Liver (tissue), 9 donors: ENCODE results near the gene NBPF11. TPM values are rescaled to one million over a fixed set of nuclear protein-coding genes. Genes with fewer than 3 reads are reported as not detected.
"Not testable (repeated sequence)": the region's sequence is repeated elsewhere in the genome, so short reads cannot be mapped to it uniquely, and the experiment has no call there.

ENCODE experiments used
- DNase-seq: peaks from one replicate; pipeline ENCODE4 v3.0.0-alpha.2; 2017; ENCODE audit warnings: low spot score
- H3K27ac ChIP-seq, 2 donors: one replicate each; pipeline ENCODE4 v1.7.0; 2013; ENCODE audit warnings: inconsistent platforms in 2 of 2, low read length in 2 of 2, control low read depth in 1 of 2, low read depth in 1 of 2, mild to moderate bottlenecking in 1 of 2
- H3K27me3 ChIP-seq, 4 donors: one replicate each; pipeline versions ENCODE4 v1.6.1 to v1.7.0; 2013; ENCODE audit warnings: low read length in 3 of 4, inconsistent platforms in 1 of 4, mild to moderate bottlenecking in 1 of 4, moderate library complexity in 1 of 4; ENCODE audit not compliant: control insufficient read depth in 4 of 4, insufficient read depth in 4 of 4
- H3K36me3 ChIP-seq, 4 donors: one replicate each; pipeline versions ENCODE4 v1.6.1 to v1.7.0; 2013; ENCODE audit warnings: low read length in 3 of 4, mild to moderate bottlenecking in 3 of 4, low read depth in 1 of 4, moderate library complexity in 1 of 4; ENCODE audit not compliant: control insufficient read depth in 4 of 4, insufficient read depth in 3 of 4
- H3K4me1 ChIP-seq, 4 donors: one replicate each; pipeline versions ENCODE4 v1.6.1 to v1.7.0; 2013; ENCODE audit warnings: low read length in 3 of 4, mild to moderate bottlenecking in 3 of 4, moderate library complexity in 1 of 4; ENCODE audit not compliant: control insufficient read depth in 4 of 4, insufficient read depth in 4 of 4
- H3K4me3 ChIP-seq, 3 donors: one replicate each; pipeline versions ENCODE4 v1.6.1 to v1.7.0; 2013; ENCODE audit warnings: low read length in 3 of 3, control low read depth in 1 of 3, low read depth in 1 of 3, mild to moderate bottlenecking in 1 of 3
- H3K9ac ChIP-seq, 2 donors: one replicate each; pipeline ENCODE4 v1.7.0; 2013; ENCODE audit warnings: low read length in 2 of 2, mild to moderate bottlenecking in 2 of 2, moderate library complexity in 2 of 2, control low read depth in 1 of 2, low read depth in 1 of 2
- H3K9me3 ChIP-seq, 4 donors: one replicate each; pipeline versions ENCODE4 v1.6.1 to v1.7.0; 2013; ENCODE audit warnings: low read length in 3 of 4; ENCODE audit not compliant: control insufficient read depth in 4 of 4
- WGBS: extraction: QIAGEN DNeasy Blood & Tissue Kit; methylation state at CpG from one replicate; pipeline ENCODE4 v1.1.7; 2013; 5-methylcytosine and 5-hydroxymethylcytosine counted together
- polyA plus RNA-seq, 2 donors: library from polyadenylated mRNA; stranded (reverse) in 1 of 2; unstranded in 1 of 2; fragments of 200-250 nt in 1 of 2; fragments of >200 nt in 1 of 2; fragmentation: Nextera tagmentation in 1 of 2; extraction: Ambion mirVana in 1 of 2; gene quantifications; one replicate each; pipeline versions ENCODE4 v1.2.1 to v1.2.3, GENCODE V29; 2013 to 2015
- total RNA-seq, 2 donors: library from RNA; depleted of rRNA; stranded (reverse); fragments of >200 nt; gene quantifications; one replicate each; pipeline ENCODE4 v1.2.3, GENCODE V29; 2014
- donor health status: healthy.
- donor health status: healthy.
- donor health status: healthy.
- donor health status: healthy.
- donor health status: healthy.

The NBPF11 gene
- total and polyA plus RNA-seq, 4 donors: 2.4 to 12.3 (median 5.7) TPM

DNA sequence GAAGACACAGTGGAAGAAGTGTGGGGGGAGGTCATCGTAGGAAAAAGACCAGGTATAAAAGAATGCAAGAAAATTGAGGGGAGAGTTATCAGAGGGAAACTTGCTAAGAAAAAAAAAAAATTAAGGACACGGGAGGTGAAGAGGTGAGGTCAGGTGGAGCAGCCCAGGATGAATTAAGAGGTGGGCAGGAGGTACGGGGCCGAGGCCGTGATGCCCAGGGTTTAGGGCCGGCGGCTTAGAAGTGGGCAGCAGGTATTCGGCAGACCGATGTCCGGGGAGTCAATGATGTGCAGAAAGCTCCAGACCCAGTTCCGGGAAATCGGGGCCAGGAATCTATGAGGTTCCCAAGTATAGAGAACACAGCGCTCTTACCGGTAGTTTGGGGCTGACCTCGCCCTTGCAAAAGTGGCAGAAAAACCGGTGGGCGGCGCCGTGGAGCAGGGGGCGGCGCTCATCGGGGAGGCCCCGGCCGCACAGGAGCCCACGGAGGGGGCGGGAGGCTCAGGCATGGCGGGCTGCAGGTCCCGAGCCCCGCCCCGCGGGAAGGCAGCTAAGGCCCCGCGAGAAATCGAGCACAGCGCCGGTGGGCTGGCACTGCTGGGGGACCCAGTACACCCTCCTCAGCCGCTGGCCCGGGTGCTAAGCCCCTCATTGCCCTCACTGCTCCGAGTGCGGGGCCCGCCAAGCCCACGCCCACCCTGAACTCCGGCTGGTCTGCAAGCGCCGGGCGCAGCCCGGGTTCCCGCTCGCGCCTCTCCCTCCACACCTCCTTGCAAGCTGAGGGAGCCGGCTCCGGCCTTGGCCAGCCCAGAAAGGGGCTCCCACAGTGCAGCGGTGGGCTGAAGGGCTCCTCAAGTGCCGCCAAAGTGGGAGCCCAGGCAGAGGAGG is 73.2 kb downstream of the NBPF11 start:
- H3K27ac ChIP-seq, DNase-seq, H3K9ac ChIP-seq, H3K9me3 ChIP-seq, H3K36me3 ChIP-seq, H3K27me3 ChIP-seq, H3K4me1 ChIP-seq, H3K4me3 ChIP-seq: not testable (repeated sequence)
- WGBS: no CpG with 5 or more reads among the region's 54 CpGs

DNA sequence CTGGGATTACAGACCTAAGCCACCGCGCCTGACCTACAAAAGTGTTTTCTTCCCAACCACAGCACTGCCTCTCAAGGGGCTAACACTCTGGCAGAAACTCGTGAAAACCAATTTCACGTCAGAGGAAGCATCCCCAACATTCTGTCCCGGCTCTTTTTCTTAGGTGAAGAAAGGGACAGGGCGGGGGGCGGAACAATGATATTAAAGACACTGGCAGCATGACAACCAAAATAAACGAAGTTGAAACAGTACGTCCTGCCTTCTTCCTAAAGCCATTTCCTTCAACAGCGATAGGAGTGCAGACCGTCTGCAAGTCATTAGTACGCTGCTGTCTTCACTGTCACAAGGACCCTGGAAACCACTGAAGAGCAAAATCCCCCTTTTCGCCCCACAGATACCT is 74.0 kb downstream of the NBPF11 start:
- H3K4me1 ChIP-seq, H3K27ac ChIP-seq, H3K27me3 ChIP-seq, H3K9me3 ChIP-seq, H3K9ac ChIP-seq, H3K36me3 ChIP-seq, DNase-seq, H3K4me3 ChIP-seq: not testable (repeated sequence)
- WGBS: no CpG with 5 or more reads among the region's 13 CpGs

DNA sequence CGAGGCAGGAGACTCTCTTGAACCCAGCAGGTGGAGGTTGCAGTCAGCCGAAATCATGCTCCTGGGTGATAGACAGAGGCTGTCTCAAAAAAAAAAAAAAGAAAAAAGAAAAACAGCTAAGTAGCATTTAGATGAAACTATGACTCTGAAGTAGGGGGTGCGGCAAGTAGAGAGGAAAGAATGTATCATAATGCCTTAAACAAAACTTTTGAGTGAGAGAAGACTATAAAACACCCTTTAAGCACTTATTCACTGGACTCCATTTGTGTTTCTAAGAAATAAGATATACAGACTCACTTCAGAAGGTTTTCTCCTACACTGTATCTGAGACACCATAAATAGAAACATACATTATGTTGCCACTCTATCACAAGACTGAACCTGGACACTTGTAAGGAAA is 74.6 kb downstream of the NBPF11 start:
- H3K27ac ChIP-seq, H3K27me3 ChIP-seq: not testable (repeated sequence)
- WGBS: no CpG with 5 or more reads among the region's 3 CpGs

DNA sequence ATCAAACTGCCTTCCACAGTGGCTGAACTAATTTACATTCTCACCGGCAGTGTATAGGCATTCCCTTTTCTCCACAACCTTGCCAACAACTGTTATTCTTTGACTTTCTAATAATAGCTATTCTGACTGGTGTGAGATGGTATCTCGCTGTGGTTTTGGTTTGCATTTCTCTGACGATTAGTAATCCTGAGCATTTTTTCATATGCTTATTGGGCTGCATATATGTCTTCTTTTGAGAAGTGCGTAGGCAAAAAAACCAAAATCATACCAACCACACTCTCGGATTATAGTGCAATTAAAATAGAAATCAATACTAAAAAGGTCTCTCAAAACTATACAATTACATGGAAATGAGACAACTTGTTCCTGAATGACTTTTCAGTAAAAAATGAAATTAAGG is 78.7 kb downstream of the NBPF11 start:
- not testable (repeated sequence) for H3K36me3 ChIP-seq, H3K4me3 ChIP-seq, DNase-seq, H3K27ac ChIP-seq, H3K27me3 ChIP-seq, H3K9me3 ChIP-seq, H3K4me1 ChIP-seq, H3K9ac ChIP-seq
- WGBS: no CpG with 5 or more reads among the region's 5 CpGs

More for the DNA sequence above, 74.6 kb downstream of the NBPF11 start:
- DNase-seq, H3K36me3 ChIP-seq, H3K4me3 ChIP-seq, H3K9me3 ChIP-seq, H3K9ac ChIP-seq, H3K4me1 ChIP-seq: not testable (repeated sequence)

DNA sequence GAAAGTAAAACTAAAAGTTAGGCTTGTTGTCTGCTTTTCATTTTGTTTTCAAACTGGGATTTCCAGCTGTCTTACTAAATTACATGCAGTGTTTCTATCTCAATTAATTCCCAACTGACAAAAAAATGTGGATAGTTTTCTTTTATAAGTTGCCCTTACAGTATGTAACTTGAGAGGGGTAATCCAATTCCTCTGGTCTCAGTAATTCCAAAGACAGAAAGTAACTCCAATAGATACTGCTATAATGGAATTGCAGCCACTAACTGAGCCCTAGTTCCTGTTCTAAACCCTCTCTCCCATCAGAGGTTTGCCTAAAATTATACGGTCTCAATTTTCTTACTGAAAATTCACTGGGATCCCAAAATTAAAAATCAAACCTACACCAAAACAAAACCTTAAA is 83.5 kb downstream of the NBPF11 start:
- no CpG with 5 or more reads among the region's 1 CpG for WGBS
- H3K9ac ChIP-seq, DNase-seq, H3K27ac ChIP-seq, H3K4me3 ChIP-seq, H3K27me3 ChIP-seq, H3K4me1 ChIP-seq, H3K36me3 ChIP-seq, H3K9me3 ChIP-seq: not testable (repeated sequence)

DNA sequence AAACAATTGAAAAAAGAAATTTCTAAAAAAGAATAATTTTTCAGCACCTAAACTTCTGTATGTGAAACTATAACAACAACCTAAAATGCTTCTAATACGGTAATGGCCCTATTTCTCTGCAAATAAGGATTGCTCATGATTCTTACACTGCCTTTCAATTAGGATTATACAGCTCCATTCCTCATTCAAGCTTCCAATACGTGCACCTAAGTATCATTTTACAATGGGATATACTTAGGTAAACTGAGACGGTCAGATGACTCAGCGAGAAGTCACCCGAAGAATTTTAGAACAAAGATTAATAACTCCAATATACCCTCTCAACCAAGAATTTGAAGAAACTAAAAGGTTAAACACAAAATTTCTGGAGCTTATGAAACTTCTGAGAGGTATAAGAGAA is 83.9 kb downstream of the NBPF11 start:
- 81% methylated on average over 1 of the region's 5 CpGs for WGBS
- not testable (repeated sequence) for H3K4me1 ChIP-seq, H3K9ac ChIP-seq, H3K36me3 ChIP-seq, H3K27ac ChIP-seq, H3K4me3 ChIP-seq, H3K27me3 ChIP-seq, H3K9me3 ChIP-seq, DNase-seq

DNA sequence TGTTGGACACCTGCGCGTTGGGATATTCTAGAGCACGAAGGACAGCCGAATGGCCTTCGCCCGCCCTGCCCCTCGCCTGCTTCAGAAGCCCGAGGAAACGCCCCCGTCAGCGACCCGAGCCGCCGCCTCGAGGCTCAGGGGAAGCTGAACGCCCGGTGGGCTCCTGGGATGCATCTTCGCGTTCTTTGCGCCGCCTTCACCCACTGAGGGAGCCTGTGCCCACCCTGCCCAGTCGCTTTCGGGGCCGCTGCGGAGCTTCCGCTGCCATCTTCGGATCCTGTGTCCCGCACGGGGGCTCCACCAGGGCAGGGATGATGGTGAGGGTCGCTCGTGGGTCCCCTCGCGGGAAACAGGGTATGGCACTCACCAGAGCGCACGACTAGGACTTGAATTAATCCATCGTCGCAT is 91.8 kb downstream of the NBPF11 start:
- H3K4me1 ChIP-seq, H3K4me3 ChIP-seq, H3K27ac ChIP-seq, H3K27me3 ChIP-seq, H3K36me3 ChIP-seq, H3K9ac ChIP-seq, H3K9me3 ChIP-seq: not testable (repeated sequence)
- DNase-seq: peak; percentile 29
- 5% methylated on average over 32 of the region's 37 CpGs for WGBS

DNA sequence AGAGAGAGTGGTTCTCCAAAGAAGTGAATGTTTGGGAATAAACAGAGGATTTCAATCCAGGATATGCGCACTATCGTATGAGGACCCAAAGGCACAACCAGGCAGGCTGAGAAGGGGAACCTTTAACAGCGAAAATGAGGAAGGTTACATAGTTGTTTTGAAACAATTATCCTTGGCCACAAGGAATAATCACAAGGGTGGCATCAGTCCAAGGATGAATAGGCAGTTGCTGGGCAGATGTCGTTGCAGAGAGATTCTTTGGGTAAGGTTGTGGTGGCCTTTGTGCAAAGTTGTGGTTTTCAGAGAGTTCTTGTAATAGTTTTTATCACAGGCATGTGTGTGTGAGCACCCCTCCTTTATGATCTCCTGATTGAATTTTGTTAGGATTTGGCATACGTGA is 94.7 kb downstream of the NBPF11 start:
- H3K36me3 ChIP-seq, H3K27me3 ChIP-seq, H3K9me3 ChIP-seq, H3K27ac ChIP-seq, H3K9ac ChIP-seq, H3K4me1 ChIP-seq, H3K4me3 ChIP-seq, DNase-seq: not testable (repeated sequence)
- 69% methylated on average over 3 of the region's 5 CpGs for WGBS
